ENCODE data around the gene SBK1.

DNA sequence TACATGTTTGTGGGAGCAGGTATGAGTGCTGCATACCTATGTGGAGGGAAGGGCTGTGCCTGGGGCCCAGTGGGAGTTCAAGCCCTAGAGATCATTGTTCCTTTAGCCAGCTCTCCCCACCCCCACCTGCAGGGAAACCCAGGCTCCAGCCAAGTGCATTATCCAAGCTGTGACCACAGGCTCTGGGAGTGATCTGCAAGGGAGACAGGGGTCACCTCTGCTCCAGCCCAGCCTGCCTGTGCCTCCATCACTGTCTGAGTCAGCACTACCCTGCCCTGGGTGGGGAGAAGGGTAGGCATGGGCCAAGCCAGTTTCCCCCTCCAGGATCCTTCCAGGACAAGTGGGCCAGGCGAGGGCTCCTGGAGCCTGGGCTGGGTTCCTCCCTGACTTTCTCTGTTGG, 32.1 kb upstream of the SBK1 start:
- TF ChIP-seq EZH2phosphoT487 (IDR thresholded peaks at IDR 0.05; ENCODE audit: insufficient read depth, low read depth), result no peak
- TF ChIP-seq EZH2 (IDR thresholded peaks at IDR 0.05; ENCODE audit: insufficient read depth, poor library complexity, severe bottlenecking), result no peak
